Measurements from ENCODE around the gene PGM3.

The PGM3 gene

DNA sequence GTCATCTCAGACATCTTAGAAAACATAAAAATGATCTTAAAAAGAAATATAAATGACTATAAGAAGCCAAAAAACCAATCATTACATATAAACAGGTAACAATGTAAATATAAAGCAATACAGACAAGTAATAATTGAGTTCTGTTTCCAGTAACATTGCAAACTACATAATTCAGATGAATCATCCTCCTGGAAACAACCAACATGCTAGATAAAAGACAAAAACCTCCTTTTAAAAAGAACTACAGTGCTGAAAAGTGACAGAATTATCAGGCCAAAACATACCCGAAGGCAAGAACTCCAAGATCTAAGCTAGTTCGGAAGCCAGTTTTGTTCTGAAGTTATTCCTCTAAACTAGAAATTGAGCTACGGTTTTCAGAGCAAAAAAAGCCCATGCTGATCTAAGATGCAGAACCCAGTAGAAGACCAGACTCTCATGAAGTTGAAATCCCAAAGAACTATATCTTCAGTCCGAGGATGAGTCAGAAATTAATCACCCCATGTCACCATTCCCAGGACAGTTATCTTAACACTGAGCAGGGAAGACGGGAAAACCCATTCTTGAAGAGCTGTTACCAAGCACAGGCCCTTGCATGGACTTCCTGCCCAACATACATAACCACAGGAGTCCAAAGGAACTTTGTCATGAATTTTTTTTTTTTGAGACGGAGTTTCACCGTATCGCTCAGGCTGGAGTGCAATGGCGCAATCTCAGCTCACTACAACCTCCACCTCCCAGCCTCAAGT, 9.8 kb downstream of the PGM3 start:
- no peak for DNase-seq (ENCODE audit: extremely low read depth in 1 of 2, low read depth in 1 of 2)

DNA sequence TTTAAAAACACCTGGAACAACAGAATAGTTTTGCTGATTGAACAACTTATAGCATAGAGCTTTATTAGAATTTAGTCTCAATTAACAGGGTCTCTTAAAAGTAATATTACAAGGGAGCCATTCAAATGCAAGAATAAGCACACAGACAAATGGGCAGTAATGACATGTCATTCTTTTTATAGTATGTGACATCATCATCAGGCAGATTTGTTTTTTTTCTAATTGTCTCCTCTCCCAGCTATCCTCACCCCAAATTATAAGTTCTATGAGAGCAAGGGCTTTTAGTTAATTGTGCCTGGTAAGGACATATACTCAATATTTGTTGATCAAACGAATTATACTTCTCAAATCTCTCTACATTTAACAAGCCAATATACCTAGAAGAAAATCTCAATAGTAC, 11.0 kb downstream of the PGM3 start:
- DNase-seq (ENCODE audit: extremely low read depth in 1 of 2, low read depth in 1 of 2): no peak

DNA sequence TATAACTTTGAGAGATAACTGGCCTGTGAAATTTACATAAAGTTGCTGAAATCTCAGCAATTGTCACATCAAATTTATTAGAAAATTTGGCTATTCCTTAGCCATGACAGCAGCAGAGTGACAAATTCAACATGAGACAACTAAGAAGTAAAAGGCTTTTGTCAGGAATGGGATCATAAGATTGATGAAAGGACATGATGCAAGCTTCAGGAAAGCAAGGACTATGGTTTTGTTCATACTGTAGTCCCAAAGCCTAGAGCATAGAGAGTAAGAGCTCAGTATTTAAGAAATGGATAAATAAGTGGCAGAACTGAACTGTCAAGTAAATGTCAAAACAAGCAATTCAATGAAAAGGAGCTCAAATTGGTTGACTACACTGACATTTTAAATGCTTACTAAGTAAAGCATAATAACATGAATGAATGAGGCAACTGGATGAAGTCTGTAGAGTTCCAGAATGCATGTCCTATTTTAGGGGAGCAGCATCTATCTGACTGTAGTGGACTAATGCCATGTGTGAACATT, 12.6 kb downstream of the PGM3 start:
- DNase-seq (ENCODE audit: extremely low read depth in 1 of 2, low read depth in 1 of 2): no peak

DNA sequence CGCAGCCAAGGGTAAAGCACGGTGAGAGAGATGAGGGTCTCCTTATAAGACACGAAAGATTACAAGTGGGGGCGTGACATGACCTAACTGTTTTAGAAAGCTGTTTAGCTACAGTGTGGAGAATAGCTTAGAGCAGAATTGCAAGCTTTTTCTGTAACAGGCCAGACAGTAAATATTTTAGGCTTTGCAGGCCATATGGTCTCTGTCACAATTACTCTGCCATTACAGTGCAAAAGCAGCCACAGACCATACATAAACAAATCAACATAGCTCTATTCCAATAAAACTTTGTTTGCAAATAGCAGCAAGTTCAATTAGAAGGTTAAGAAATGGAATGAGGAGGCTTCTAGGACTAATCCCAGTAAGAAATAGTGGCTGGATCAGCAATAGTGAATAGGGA, 16.8 kb downstream of the PGM3 start:
- no peak for DNase-seq (ENCODE audit: extremely low read depth in 1 of 2, low read depth in 1 of 2)

DNA sequence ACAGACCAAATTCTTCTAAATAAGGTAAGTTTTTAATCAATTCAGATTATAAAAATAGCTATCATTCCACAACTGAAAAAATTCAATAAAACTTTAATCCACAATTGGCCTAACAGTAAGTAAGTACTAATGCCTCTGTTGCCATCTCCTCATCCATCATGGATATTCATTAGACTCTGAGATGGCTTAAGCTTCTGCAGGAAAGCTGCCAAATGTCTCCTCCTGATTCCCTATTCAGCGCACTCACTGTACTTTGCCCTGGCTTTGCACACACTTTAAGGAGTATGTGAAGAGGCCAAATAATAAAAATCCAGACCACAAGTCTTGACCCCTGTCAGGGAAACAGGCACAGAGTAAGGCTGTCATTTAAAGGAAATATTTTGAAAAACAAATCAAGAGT, 23.6 kb downstream of the PGM3 start:
- DNase-seq (ENCODE audit: extremely low read depth in 1 of 2, low read depth in 1 of 2): no peak

DNA sequence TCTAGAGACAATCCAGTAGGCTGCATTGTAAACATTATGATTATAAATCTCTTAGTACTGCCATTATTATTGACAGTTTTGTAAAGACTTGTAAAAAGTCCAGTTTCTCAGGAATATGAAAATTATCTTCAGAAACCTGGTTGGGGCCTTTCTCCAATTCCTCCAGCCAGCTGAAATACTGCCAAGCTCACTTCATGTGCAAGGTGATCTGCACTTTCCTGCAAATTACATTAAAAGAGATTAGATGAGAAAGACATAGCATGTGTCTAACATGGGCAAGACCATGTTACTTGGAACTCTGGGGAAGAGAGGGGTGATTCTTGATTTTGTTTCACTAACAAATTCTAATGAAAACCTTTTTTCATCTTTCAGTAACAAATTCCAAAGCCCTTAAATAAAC, 24.0 kb downstream of the PGM3 start:
- DNase-seq (ENCODE audit: extremely low read depth in 1 of 2, low read depth in 1 of 2): no peak

DNA sequence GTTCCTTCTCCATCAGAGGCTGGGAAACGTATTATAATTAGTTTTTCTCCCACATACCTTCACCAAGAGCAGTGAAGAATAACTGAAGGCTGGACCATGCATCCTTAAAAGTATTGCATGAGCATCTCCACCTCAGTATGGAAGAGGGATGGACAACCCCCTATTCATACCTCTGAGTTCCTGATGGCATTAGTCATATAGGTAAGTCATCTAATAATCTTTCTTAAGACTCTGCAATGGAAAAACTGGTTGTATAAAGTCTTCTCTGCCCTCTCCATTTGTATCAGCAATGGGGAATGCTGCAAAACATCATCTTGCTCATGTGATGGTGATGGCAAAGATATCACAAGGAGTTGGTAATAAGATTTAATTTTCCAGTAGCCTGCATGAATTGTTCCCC, 24.5 kb downstream of the PGM3 start:
- DNase-seq (ENCODE audit: extremely low read depth in 1 of 2, low read depth in 1 of 2): no peak

DNA sequence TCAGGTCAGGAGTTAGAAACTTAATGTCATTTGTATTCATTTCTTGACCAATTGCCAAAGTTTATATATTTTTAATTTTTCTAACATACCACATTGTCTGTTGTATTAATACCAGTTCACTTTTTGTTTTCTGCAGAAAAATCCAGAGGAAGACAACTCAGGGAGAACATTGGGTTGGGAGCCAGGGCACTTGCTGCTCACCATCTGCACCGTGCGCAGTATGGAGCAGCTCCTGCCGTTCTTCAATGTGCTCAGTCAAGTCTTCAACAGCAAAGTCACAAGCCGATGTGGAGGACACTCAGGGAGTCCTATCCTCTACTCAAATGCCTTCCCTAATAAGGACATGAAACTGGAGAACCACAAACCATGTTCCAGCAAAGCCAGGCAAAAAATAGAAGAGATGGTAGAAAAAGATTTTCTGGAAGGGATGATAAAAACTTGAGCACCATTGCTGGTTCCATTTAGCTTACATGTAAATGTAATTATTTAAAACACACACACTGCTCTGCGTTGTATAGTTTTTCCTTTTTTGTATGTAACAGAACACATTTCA, 25.3 kb downstream of the PGM3 start:
- DNase-seq (ENCODE audit: extremely low read depth in 1 of 2, low read depth in 1 of 2): no peak

DNA sequence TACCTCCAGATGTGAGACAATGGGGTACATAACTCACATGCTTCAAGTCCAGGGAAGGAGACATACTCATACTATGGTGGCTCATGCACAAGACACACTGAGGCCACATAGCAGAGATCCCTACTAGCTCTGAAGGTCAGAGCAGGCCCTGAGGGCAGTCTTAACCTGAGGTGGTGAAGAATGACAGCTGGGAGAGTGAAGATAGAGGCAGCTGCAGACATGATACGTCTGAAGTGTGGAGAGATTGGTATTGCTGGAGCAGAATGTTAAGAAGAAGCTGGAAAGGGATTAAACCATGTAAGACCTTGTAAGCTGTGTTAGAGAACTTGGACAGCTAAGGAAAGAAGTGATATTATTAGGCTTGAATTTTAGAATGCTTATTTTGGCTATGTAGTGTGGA, 32.9 kb downstream of the PGM3 start:
- no peak for DNase-seq (ENCODE audit: extremely low read depth in 1 of 2, low read depth in 1 of 2)

DNA sequence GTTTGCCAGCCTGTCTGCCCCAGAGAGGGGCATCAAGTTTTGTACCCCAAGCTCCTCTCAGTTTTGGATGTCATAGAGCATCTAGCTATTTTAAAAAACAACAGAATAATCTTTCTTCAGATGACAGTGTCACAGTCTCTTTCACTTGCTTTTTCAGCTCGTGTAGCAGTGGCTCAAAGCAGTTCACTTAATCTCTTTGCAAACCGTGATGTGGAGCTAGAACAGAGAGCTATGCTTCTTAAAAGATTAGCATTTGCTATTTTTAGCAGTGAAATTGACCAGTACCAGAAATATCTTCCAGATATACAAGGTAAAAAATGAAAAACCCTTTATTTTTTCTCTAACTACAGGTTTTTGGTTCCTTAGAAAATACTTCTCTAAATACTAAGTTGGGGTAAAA, 37.3 kb downstream of the PGM3 start:
- DNase-seq (ENCODE audit: extremely low read depth in 1 of 2, low read depth in 1 of 2): no peak

DNA sequence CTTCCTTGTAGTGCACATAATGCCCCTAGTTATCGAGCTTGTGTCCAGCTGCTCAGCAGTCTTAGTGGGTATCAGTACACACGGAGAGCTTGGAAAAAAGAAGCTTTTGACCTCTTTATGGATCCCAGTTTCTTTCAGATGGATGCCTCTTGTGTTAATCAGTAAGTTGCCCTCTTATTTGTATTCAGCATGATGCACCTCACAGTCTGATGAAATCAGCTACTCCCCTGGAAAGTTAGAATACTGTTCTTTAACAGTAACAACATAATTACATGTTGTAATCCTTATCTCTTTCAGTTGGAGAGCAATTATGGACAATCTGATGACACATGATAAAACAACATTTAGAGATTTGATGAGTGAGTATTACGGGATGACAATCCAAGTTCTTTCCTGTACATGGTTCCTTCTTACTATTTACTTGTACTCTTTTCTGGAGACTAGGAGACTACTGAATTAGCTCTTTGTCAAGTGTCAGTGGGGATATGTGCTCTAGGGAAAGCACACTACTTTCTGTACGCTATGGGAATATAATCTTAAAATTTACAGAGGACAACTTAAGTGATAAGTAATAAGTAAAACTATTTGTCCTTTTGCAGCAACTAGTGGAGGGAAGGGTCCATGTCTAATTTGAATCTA, 39.1 kb downstream of the PGM3 start:
- DNase-seq (ENCODE audit: extremely low read depth in 1 of 2, low read depth in 1 of 2): no peak

DNA sequence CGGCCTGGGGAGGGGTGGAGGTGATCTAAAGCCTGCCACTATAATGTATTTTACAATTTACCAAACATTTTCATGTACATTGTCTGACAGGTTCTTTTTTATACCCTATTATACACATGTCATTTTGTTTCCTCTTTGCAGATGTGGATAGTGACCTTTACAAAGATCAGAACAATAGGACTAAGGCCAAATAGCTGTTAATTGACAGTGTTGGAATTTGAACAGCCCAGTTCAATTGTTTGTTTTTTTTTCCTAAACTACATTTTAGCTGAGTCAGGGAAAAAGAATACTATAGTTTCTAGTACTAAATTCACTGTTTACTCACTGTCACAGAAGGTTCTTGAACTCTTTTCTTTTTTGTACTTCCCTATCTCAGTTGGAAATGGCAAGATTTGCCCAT, 40.2 kb downstream of the PGM3 start:
- no peak for DNase-seq (ENCODE audit: extremely low read depth in 1 of 2, low read depth in 1 of 2)

DNA sequence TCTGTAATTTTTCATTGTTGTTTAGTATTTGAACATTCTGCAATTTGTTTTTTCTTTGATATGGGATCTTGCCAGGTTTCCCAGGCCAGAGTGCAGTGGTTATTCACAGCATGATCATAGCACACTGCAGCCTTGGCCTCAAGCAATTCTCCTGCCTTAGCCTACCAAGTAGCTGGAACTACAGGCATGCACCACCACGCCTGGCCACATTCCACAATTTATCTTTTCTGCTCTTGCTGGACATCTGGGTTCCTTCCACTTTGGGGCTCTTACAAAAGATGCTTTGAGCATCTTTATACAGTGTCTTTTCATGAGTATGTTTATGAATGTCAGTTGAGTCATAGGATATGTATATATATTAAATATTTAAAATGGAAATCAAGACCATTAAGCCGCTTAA, 42.0 kb downstream of the PGM3 start:
- DNase-seq (ENCODE audit: extremely low read depth in 1 of 2, low read depth in 1 of 2): no peak

DNA sequence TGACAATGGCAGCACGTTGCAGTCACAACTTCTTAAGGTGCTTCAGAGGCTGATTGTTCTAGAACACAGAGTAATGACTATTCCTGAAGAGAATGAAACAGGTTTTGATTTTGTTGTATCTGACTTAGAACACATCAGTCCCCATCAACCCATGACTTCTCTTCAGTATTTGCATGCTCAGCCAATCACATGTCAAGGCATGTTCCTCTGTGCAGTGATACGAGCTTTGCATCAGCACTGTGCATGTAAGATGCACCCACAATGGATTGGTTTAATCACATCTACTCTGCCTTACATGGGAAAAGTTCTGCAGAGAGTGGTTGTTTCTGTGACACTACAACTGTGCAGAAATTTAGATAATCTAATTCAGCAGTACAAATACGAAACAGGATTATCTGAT, 54.3 kb downstream of the PGM3 start:
- no peak for DNase-seq (ENCODE audit: extremely low read depth in 1 of 2, low read depth in 1 of 2)

DNA sequence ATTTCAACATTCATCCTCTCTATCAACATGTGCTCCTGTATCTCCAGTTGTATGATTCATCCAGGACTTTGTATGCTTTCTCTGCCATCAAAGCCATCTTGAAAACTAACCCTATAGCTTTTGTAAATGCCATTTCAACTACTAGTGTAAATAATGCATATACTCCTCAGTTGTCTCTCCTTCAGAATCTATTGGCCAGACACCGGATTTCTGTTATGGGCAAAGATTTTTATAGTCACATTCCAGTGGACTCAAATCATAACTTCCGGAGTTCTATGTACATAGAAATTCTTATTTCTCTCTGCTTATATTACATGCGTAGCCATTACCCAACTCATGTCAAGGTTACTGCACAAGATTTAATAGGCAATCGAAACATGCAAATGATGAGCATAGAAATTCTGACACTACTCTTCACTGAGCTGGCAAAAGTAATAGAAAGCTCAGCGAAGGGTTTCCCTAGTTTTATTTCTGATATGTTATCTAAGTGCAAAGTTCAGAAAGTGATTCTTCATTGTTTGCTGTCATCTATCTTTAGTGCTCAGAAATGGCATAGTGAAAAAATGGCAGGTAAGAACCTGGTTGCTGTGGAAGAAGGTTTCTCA, 54.8 kb downstream of the PGM3 start:
- no peak for DNase-seq (ENCODE audit: extremely low read depth in 1 of 2, low read depth in 1 of 2)

DNA sequence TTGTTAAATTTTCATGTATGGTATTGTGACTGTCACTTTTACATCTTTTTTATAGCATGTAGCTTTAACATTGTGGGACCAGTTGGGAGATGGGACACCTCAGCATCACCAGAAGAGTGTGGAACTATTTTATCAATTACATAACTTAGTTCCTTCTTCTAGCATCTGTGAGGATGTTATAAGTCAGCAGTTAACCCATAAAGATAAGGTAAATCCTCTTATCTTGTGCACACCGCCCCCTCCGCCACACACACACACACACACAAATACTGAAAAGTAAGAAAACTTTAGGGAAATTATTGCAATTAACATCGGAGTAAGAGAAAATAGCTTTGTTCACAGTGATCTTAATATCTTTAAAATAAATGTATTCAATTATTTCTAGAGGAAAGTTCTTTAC, 60.9 kb downstream of the PGM3 start:
- DNase-seq (ENCODE audit: extremely low read depth in 1 of 2, low read depth in 1 of 2): no peak

DNA sequence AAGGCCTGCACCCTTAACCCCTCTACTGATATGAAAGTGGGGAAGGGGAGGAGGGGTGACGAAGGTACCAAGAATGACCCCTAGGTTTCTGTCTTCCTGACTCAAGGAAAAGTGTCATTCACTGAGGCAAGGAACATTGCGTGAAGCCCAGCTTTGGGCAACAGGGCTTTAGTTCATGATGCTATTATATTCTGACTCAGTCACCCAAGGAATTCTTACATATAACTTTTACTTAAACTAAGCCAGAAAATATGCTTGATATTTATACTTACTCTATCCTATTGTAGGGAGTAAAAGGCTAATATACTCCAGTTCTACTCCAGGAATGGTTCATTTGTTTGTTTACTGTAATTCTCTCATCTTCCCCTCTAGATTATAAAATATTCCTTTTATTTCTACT, 65.1 kb downstream of the PGM3 start:
- DNase-seq (ENCODE audit: extremely low read depth in 1 of 2, low read depth in 1 of 2): no peak

DNA sequence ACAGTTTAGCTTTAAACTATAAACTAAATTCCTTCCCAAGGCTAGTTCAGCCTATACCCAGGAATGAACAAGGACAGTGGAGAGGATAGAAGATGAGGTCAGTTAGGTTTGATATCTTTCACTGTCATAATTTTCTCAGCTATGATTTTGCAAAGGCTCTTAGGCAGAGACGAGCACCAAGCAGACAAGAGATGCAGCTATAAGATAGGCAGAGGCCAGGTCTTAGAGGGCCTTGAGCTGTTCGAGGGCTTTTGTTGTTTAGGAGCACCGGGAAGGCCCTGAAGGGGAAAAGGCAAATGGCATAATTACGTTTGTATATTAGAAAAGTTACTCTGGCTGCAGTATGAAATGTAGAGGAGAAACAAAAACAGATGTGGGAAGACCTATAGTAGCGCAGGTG, 65.8 kb downstream of the PGM3 start:
- DNase-seq (ENCODE audit: extremely low read depth in 1 of 2, low read depth in 1 of 2): no peak

DNA sequence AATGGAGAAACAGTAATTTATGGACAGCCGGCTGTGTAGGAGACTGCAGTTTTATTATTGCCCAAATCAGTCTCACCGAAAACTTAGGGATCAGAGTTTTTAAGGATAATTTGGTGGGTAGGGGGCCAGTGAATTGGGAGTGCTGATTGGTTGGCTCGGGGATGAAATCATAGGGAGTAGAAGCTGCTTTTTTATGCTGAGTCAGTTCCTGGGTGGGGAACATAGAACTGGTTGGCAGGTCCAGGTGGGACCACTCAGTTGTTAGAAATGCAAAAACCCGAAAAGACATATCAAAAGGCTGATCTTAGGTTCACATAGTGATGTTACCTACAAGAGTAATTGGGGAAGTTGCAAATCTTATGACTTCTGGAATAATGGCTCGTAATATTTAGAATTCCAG, 66.3 kb downstream of the PGM3 start:
- no peak for DNase-seq (ENCODE audit: extremely low read depth in 1 of 2, low read depth in 1 of 2)

DNA sequence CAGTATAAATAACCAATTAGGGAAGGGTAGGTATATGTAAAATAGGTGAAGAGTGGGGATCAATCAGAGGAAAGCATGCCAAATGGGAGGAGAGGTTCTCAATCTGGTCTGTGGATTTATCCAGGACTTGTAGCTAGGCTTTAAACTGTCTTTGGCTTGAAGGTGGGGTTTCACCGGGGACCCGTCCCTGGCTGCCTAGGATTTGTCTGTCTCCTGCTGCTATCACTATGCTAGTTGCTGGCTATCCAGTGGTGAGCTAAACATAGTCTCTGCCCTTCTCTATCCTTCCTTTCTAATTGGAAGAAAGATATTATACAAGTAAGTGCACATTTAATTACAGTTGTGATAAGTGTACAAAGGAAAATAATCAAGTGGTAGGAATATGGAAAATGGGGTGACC, 66.8 kb downstream of the PGM3 start:
- DNase-seq (ENCODE audit: extremely low read depth in 1 of 2, low read depth in 1 of 2): no peak

DNA sequence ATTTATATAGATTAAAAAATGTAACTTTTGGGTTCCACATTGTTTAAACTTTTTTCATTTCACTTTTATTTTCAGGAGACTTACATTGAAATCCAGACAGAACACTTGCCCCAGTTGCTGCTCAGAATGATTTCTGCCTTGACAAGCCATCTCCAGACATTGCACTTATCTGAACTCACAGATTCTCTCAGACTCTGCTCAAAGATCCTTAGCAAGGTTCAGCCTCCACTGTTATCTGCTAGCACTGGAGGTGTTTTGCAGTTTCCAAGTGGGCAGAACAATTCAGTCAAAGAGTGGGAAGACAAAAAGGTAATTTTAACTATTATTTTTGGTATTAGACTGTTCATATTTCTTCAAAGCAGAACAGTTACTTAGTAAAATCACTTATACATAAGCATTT, 67.6 kb downstream of the PGM3 start:
- DNase-seq (ENCODE audit: extremely low read depth in 1 of 2, low read depth in 1 of 2): no peak

DNA sequence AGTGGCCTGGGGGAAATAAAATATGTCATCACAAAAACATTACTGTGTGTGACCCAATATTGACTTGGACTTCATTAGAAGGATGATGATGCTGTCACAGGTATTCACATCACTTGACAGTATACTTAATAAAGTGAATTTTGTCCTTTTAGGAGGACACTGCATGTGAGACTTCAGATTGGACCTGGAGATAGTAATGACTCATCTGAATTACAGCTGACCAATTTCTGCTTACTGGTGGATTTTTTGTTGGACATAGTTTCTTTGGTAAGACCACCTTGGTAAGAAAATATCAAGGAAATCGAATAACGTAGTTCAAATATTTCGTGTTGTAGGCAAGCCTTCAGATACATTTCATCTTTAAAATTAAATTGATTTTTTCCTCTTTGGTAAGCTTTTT, 68.5 kb downstream of the PGM3 start:
- DNase-seq (ENCODE audit: extremely low read depth in 1 of 2, low read depth in 1 of 2): no peak
